Measurements from ENCODE around the gene CUL3. TPM values are rescaled to one million over a fixed set of nuclear protein-coding genes. Genes with fewer than 3 reads are reported as not detected.

Gene CUL3
- total RNA-seq, 2 donors from 2014 or later = 47.4 to 74.1 TPM

- Histone ChIP-seq H3K4me3 (no peak overlapping the region), H3K27me3 (replicated peaks; ENCODE audit: insufficient read depth) (no peaks in the 10 kb centered on the region), H3K9me3 (no peaks in the 10 kb centered on the region), H3K4me1 (ENCODE audit: control insufficient read depth in 1 of 2, low read depth in 2 of 2) (peaks cover 55 to 62% of the 10 kb centered on the region in 2 donors), H3K27ac (no peak overlapping the region), H3K36me3 (no peaks in the 10 kb centered on the region)
- no peak for DNase-seq (ENCODE audit: low spot score)
- ATAC-seq (ENCODE audit: insufficient number of reproducible peaks, low FRiP score, low read depth) = no peak
- TF ChIP-seq, protein P1, sequence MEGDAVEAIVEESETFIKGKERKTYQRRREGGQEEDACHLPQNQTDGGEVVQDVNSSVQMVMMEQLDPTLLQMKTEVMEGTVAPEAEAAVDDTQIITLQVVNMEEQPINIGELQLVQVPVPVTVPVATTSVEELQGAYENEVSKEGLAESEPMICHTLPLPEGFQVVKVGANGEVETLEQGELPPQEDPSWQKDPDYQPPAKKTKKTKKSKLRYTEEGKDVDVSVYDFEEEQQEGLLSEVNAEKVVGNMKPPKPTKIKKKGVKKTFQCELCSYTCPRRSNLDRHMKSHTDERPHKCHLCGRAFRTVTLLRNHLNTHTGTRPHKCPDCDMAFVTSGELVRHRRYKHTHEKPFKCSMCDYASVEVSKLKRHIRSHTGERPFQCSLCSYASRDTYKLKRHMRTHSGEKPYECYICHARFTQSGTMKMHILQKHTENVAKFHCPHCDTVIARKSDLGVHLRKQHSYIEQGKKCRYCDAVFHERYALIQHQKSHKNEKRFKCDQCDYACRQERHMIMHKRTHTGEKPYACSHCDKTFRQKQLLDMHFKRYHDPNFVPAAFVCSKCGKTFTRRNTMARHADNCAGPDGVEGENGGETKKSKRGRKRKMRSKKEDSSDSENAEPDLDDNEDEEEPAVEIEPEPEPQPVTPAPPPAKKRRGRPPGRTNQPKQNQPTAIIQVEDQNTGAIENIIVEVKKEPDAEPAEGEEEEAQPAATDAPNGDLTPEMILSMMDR (IDR thresholded peaks at IDR 0.05) = no peak
Measured at GRCh38 chr2:224580248-224580647, 4.9 kb downstream of the CUL3 start.

DNA sequence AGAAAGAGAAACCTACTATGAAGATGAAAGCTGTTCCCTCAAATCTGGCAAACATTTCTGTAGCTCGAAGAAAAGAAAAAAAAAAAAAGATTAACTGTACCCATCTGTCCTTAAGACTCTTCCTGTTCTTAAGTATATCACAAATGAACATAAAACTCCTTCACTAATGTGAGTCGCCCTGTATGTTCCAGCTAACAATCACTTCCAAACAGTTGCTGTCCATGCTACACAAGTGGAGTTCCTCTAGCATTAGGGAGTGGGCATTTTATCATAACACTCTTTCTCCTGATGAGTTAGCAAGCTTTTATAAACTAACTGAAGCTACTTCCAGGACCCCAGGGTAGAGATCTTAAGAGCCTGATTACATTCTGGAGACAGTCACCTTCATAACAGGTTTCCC, 5.8 kb downstream of the CUL3 start:
- Histone ChIP-seq H3K27me3 (replicated peaks; ENCODE audit: insufficient read depth) (no peaks in the 10 kb centered on the region), H3K4me3 (no peak overlapping the region), H3K9me3 (no peaks in the 10 kb centered on the region), H3K36me3 (no peaks in the 10 kb centered on the region), H3K4me1 (ENCODE audit: control insufficient read depth in 1 of 2, low read depth in 2 of 2) (peaks cover 61 to 71% of the 10 kb centered on the region in 2 donors), H3K27ac (no peak overlapping the region)
- no peak for DNase-seq (ENCODE audit: low spot score)
- ATAC-seq (ENCODE audit: insufficient number of reproducible peaks, low FRiP score, low read depth) = no peak
- TF ChIP-seq, protein P1 (IDR thresholded peaks at IDR 0.05) = no peak

DNA sequence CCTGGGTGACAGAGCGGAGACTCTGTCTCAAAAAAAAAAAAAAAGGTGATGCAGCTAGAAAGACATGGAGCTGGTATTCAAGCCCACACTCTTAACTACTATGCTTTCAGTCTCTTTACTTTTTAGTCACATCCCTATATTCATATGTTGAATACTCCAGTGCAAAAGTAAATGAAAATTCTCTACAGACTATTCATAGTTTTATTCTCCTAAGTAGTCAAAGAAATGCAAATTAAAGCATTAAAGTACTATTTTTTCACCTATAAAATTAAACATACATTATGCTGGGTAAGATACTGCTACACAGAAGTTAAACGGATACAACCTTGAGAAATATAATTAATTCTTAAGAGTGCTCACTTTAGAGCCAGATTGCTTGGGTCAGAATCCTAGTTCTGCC, 7.6 kb downstream of the CUL3 start:
- DNase-seq (ENCODE audit: low spot score) (no peak), ATAC-seq (ENCODE audit: insufficient number of reproducible peaks, low FRiP score, low read depth) (no peak)
- Histone ChIP-seq H3K4me3 (no peak overlapping the region), H3K9me3 (no peaks in the 10 kb centered on the region), H3K27me3 (replicated peaks; ENCODE audit: insufficient read depth) (no peaks in the 10 kb centered on the region), H3K36me3 (no peaks in the 10 kb centered on the region), H3K27ac (no peak overlapping the region), H3K4me1 (ENCODE audit: control insufficient read depth in 1 of 2, low read depth in 2 of 2) (peaks cover 64 to 68% of the 10 kb centered on the region in 2 donors)
- TF ChIP-seq, protein P1 (IDR thresholded peaks at IDR 0.05) = no peak

DNA sequence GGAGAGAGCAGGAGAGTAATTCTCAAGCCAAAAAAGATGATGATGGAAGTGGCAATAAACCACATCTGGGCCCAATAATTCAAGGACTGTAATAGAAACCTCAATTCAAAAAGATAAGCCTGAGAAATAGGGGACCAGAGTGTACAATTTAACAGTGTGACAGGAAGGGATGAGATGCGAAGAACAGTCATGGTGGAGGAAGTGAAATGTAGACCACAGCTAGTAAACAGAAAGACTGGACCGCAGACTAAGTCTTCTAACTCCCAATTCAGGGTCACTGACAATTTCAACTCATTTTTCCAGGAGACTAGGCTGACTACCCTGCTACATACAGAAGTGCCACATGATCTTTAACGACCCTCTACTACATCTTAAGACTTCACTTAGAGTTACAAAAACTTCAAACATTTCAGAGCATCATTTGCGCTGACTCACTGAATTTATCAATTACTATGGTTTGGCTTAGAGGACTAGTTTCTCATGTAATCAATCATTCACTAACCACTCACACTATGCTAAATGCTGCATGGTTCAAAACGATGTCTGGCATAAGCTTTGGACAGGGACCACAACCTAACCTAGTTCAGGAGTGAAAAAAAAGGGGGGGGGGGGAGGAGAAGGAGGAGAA, 9.0 kb downstream of the CUL3 start:
- Histone ChIP-seq H3K9me3 (no peaks in the 10 kb centered on the region), H3K4me1 (ENCODE audit: control insufficient read depth in 1 of 2, low read depth in 2 of 2) (peaks cover 59 to 66% of the 10 kb centered on the region in 2 donors), H3K36me3 (no peaks in the 10 kb centered on the region), H3K4me3 (no peak overlapping the region), H3K27me3 (replicated peaks; ENCODE audit: insufficient read depth) (no peaks in the 10 kb centered on the region), H3K27ac (no peak overlapping the region)
- ATAC-seq (ENCODE audit: insufficient number of reproducible peaks, low FRiP score, low read depth) (no peak), DNase-seq (ENCODE audit: low spot score) (no peak)
- TF ChIP-seq, protein P1 (IDR thresholded peaks at IDR 0.05) = no peak

GRCh38 chr2:224574423-224575084, 10.6 kb downstream of the CUL3 start:
- Histone ChIP-seq H3K9me3 (no peaks in the 10 kb centered on the region), H3K4me3 (no peak overlapping the region), H3K27me3 (replicated peaks; ENCODE audit: insufficient read depth) (no peaks in the 10 kb centered on the region), H3K4me1 (ENCODE audit: control insufficient read depth in 1 of 2, low read depth in 2 of 2) (peaks cover 61 to 70% of the 10 kb centered on the region in 2 donors), H3K27ac (no peak overlapping the region), H3K36me3 (no peaks in the 10 kb centered on the region)
- TF ChIP-seq, protein P1 (IDR thresholded peaks at IDR 0.05) = no peak
- ATAC-seq (ENCODE audit: insufficient number of reproducible peaks, low FRiP score, low read depth) = no peak
- no peak for DNase-seq (ENCODE audit: low spot score)

All from thoracic aorta (tissue), 2 donors.